PC-3 (cell line): ENCODE results near the gene GMDS. TPM values are rescaled to one million over a fixed set of nuclear protein-coding genes. Genes with fewer than 3 reads are reported as not detected.

Experiments used
- ATAC-seq: fragments of 200-7000 bp; cut with Tn5 transposase; 2 replicates; pipeline ENCODE4 v1.9.1; 2020; ENCODE audit warnings: mild to moderate bottlenecking, moderate library complexity
- BruUV-seq: library from RNA; stranded (reverse); fragments of 400-500 nt; replicated peaks from 2 replicates; lab custom pipeline; 2021; lab: Mats Ljungman, UMichigan
- CTCF ChIA-PET: fragments of 300-600 bp; sonication (Branson Sonifier 250); formaldehyde crosslinking; loops from one replicate; lab custom pipeline; 2022; ENCODE audit warnings: antibody characterized with exemption; lab: Charles Lee
- POLR2A ChIA-PET: fragments of 300-600 bp; sonication (Branson Sonifier 250); formaldehyde crosslinking; loops from one replicate; lab custom pipeline; 2022; ENCODE audit warnings: antibody characterized with exemption; ENCODE audit not compliant: unreplicated experiment; lab: Charles Lee
- DNase-seq: peaks from one replicate; pipeline ENCODE4 v3.0.0-alpha.2; 2015
- H2AFZ ChIP-seq: fragments of 300-600 bp; sonication (generic); 2 replicates; pipeline ENCODE4 v1.6.0; 2016; ENCODE audit warnings: antibody characterized with exemption, low read length
- H3F3A ChIP-seq: fragments of 300-600 bp; sonication (generic); one replicate; pipeline ENCODE4 v1.6.0; 2017; ENCODE audit warnings: antibody characterized with exemption, low read length, control low read depth, mild to moderate bottlenecking; ENCODE audit not compliant: unreplicated experiment
- H3K27ac ChIP-seq: fragments of 300-600 bp; sonication (generic); 2 replicates; pipeline ENCODE4 v1.5.1; 2016; ENCODE audit warnings: mild to moderate bottlenecking, low read length
- H3K27me3 ChIP-seq: fragments of 300-600 bp; sonication (generic); 2 replicates; pipeline ENCODE4 v1.6.1; 2016; ENCODE audit warnings: low read length, mixed read lengths
- H3K36me3 ChIP-seq: fragments of 300-600 bp; sonication (generic); 2 replicates; pipeline ENCODE4 v1.6.1; 2016; ENCODE audit warnings: low read depth, mixed run types, low read length, mixed read lengths
- H3K4me1 ChIP-seq: fragments of 300-600 bp; sonication (generic); 2 replicates; pipeline ENCODE4 v1.5.1; 2016; ENCODE audit warnings: low read length; ENCODE audit not compliant: insufficient read depth
- H3K4me2 ChIP-seq: fragments of 300-600 bp; sonication (generic); 2 replicates; pipeline ENCODE4 v1.6.0; 2016; ENCODE audit warnings: low read length
- H3K4me3 ChIP-seq: fragments of 300-600 bp; sonication (generic); 2 replicates; pipeline ENCODE4 v1.5.1; 2016; ENCODE audit warnings: mild to moderate bottlenecking, low read length, mixed read lengths
- H3K79me2 ChIP-seq: fragments of 300-600 bp; sonication (generic); 2 replicates; pipeline ENCODE4 v1.6.1; 2017; ENCODE audit warnings: low read length, mixed read lengths
- H3K9ac ChIP-seq: fragments of 300-600 bp; sonication (generic); 2 replicates; pipeline ENCODE4 v1.6.0; 2016; ENCODE audit warnings: mild to moderate bottlenecking, low read length
- H3K9me2 ChIP-seq: fragments of 300-600 bp; sonication (generic); replicated peaks from 2 replicates; pipeline ENCODE4 v1.6.1; 2016; ENCODE audit warnings: mixed run types, low read length, mixed read lengths
- H3K9me3 ChIP-seq: fragments of 300-600 bp; sonication (generic); 2 replicates; pipeline ENCODE4 v1.6.1; 2016; ENCODE audit warnings: low read length, mixed read lengths
- H4K20me1 ChIP-seq: fragments of 300-600 bp; sonication (generic); 2 replicates; pipeline ENCODE4 v1.6.1; 2016; ENCODE audit warnings: low read length, mixed read lengths
- EZH2 ChIP-seq: fragments of 300-600 bp; sonication (generic); IDR thresholded peaks from one replicate; pipeline ENCODE4 v1.6.1; 2017; ENCODE audit warnings: antibody characterized with exemption, mild to moderate bottlenecking, low read length; ENCODE audit not compliant: unreplicated experiment
- EZH2phosphoT487 ChIP-seq: fragments of 300-600 bp; sonication (generic); IDR thresholded peaks from 2 replicates; pipeline ENCODE4 v1.6.1; 2018; ENCODE audit warnings: mild to moderate bottlenecking, antibody characterized with exemption, low read length, borderline replicate concordance
- intact Hi-C: fragments of 100-400 bp; cut with micrococcal nuclease; formaldehyde crosslinking; loops from 2 replicates; pipeline ENCODE4 v1.9.0; 2023
- total RNA-seq: library from RNA; depleted of rRNA; stranded (reverse); fragments of >200 nt; gene quantifications from 2 replicates; pipeline ENCODE4 v1.2.3, GENCODE V29; 2014
- TF ChIP-seq, protein P1 (sequence below): fragments of 300-600 bp; sonication (generic); conservative IDR thresholded peaks from 2 replicates; pipeline ENCODE4 v1.5.1; 2017; ENCODE audit warnings: antibody characterized with exemption, low read depth, mild to moderate bottlenecking, low read length

The GMDS gene
- total RNA-seq, 1 experiment from 2014 or later, result 18.3 TPM

DNA sequence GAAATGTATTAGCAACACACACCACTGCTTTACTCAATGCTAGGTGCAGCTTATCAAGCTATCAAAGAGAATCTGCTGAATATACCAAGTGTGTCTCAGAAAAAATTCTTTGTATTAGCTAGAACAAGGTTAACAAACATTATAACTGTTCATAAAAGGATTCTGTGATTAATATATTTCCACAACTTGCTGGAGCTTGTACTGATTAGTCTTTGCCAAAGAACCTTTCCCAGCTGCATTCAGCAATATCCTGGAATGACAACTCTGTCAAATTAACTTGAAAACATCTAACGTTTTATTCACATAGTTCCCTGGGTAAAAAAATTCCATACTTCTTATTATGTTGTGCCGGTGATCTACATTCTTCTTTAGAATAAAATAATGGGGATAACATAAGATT is 383.0 kb downstream of the GMDS start:
- Histone ChIP-seq H3K9me2 (no peaks in the 10 kb centered on the region), H3K4me1 (0 out of 2 replicates have a peak, but pooled peaks cover 4% of the 10 kb centered on the region), H2AFZ (no peak overlapping the region), H3K27ac (no peak overlapping the region), H4K20me1 (no peaks in the 10 kb centered on the region), H3K27me3 (no peaks in the 10 kb centered on the region), H3K36me3 (no peaks in the 10 kb centered on the region), H3K4me3 (no peak overlapping the region), H3F3A (no peaks in the 10 kb centered on the region), H3K9ac (no peak overlapping the region), H3K9me3 (no peaks in the 10 kb centered on the region), H3K4me2 (no peak overlapping the region), H3K79me2 (no peaks in the 10 kb centered on the region)
- CTCF ChIA-PET, result no interaction called here
- TF ChIP-seq EZH2phosphoT487 (no peak), EZH2 (no peak)
- TF ChIP-seq, protein P1, sequence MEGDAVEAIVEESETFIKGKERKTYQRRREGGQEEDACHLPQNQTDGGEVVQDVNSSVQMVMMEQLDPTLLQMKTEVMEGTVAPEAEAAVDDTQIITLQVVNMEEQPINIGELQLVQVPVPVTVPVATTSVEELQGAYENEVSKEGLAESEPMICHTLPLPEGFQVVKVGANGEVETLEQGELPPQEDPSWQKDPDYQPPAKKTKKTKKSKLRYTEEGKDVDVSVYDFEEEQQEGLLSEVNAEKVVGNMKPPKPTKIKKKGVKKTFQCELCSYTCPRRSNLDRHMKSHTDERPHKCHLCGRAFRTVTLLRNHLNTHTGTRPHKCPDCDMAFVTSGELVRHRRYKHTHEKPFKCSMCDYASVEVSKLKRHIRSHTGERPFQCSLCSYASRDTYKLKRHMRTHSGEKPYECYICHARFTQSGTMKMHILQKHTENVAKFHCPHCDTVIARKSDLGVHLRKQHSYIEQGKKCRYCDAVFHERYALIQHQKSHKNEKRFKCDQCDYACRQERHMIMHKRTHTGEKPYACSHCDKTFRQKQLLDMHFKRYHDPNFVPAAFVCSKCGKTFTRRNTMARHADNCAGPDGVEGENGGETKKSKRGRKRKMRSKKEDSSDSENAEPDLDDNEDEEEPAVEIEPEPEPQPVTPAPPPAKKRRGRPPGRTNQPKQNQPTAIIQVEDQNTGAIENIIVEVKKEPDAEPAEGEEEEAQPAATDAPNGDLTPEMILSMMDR, result no peak
- no peak for DNase-seq
- ATAC-seq, result no peak
- POLR2A ChIA-PET, result interaction anchor here (0.9 kb wide), 1 partner anchor 772 kb away, joined by 3 read pairs; no protein-coding TSS in a partner anchor
- intact Hi-C loops, result no loop called here
- no TSS peak for BruUV-seq

DNA sequence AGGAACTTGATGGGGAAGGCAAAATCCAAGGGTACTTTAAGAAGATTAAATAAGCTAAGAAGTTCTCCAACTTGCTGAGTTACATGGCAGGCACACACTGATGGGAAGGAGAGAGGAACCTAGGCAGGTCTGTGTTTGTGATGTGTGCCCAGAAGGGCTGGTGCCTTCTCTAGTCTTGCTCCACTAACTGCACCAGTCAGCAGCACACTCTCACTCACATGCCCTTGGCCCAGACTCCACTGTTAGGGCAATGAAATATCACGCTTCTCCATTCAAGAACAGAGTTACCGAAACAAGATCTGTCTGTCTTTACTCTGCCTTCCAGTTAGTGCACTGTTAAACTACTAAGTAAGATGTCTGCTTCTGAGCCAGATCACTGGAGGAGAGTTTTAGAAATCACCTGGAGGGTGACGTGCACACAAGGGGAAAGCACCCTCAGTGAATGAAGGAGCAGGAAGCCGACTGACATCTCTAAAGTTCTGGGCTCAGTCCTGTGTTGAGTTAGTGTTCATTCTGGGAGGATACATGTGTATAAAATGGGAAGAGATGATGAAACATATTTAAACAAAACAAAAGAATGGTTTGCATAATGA is 384.6 kb downstream of the GMDS start:
- H3K27ac ChIP-seq, result no peak overlapping the region
- 0 out of 2 replicates have a peak, but pooled peaks cover 4% of the 10 kb centered on the region for H3K4me1 ChIP-seq
- no peak overlapping the region for H3K4me2 ChIP-seq
- H3F3A ChIP-seq, result no peaks in the 10 kb centered on the region
- H3K9me3 ChIP-seq, result no peaks in the 10 kb centered on the region
- DNase-seq (no peak), ATAC-seq (no peak)
- no peak overlapping the region for H3K9ac ChIP-seq
- no peak overlapping the region for H3K4me3 ChIP-seq
- POLR2A ChIA-PET, result no interaction called here
- no TSS peak for BruUV-seq
- H2AFZ ChIP-seq, result no peak overlapping the region
- H4K20me1 ChIP-seq, result no peaks in the 10 kb centered on the region
- CTCF ChIA-PET, result no interaction called here
- TF ChIP-seq, protein P1, result no peak
- TF ChIP-seq EZH2phosphoT487, result no peak
- TF ChIP-seq EZH2, result no peak
- no peaks in the 10 kb centered on the region for H3K27me3 ChIP-seq
- intact Hi-C loops, result no loop called here
- no peaks in the 10 kb centered on the region for H3K36me3 ChIP-seq
- H3K9me2 ChIP-seq, result no peaks in the 10 kb centered on the region
- H3K79me2 ChIP-seq, result no peaks in the 10 kb centered on the region

DNA sequence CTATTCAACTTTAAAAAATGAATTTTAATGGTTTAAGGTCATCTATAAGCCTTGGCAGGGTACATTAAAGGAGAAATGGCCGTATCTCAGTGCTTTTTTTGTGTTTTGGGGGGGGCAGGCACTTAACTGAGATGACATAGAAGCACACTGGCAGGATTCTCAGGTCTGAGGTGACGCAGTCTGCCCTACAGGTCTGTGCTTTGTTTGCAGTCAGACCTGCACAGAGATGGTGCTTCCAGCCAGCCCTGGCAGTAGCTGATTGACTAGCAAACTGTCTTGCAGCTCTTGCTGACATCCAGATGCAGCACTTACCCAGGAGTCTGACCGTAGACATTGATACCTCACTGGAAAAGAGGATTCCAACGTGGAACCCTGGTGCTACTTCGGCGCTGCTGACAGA is 386.5 kb downstream of the GMDS start:
- DNase-seq, result no peak
- ChIA-PET POLR2A (no interaction called here), CTCF (no interaction called here)
- no peak overlapping the region for H2AFZ ChIP-seq
- TF ChIP-seq EZH2 (no peak), EZH2phosphoT487 (no peak)
- TF ChIP-seq, protein P1, result no peak
- H3K4me3 ChIP-seq, result no peak overlapping the region
- BruUV-seq, result no TSS peak
- H4K20me1 ChIP-seq, result no peaks in the 10 kb centered on the region
- no peaks in the 10 kb centered on the region for H3F3A ChIP-seq
- no peaks in the 10 kb centered on the region for H3K9me3 ChIP-seq
- no peaks in the 10 kb centered on the region for H3K36me3 ChIP-seq
- no peak overlapping the region for H3K4me2 ChIP-seq
- intact Hi-C loops, result no loop called here
- H3K4me1 ChIP-seq, result no peaks in the 10 kb centered on the region
- no peaks in the 10 kb centered on the region for H3K9me2 ChIP-seq
- H3K27me3 ChIP-seq, result no peaks in the 10 kb centered on the region
- H3K79me2 ChIP-seq, result no peaks in the 10 kb centered on the region
- no peak overlapping the region for H3K9ac ChIP-seq
- H3K27ac ChIP-seq, result no peak overlapping the region
- ATAC-seq, result no peak
